ENCODE measurements around the gene RAB29.

RAB29 gene

GRCh38 chr1:205719762-205720161 is 55.5 kb downstream of the RAB29 start:
- Histone ChIP-seq H3K4me1 (ENCODE audit: insufficient read depth, poor library complexity, severe bottlenecking) (no peaks in the 10 kb centered on the region), H3K36me3 (ENCODE audit: low read depth) (peaks cover 100% of the 10 kb centered on the region), H3K27ac (ENCODE audit: poor library complexity, severe bottlenecking) (no peak overlapping the region), H3K27me3 (ENCODE audit: insufficient read depth, poor library complexity, severe bottlenecking) (no peaks in the 10 kb centered on the region), H3K9me3 (ENCODE audit: severe bottlenecking) (no peaks in the 10 kb centered on the region), H3K4me3 (ENCODE audit: severe bottlenecking) (no peak overlapping the region)
- TF ChIP-seq, protein P1, sequence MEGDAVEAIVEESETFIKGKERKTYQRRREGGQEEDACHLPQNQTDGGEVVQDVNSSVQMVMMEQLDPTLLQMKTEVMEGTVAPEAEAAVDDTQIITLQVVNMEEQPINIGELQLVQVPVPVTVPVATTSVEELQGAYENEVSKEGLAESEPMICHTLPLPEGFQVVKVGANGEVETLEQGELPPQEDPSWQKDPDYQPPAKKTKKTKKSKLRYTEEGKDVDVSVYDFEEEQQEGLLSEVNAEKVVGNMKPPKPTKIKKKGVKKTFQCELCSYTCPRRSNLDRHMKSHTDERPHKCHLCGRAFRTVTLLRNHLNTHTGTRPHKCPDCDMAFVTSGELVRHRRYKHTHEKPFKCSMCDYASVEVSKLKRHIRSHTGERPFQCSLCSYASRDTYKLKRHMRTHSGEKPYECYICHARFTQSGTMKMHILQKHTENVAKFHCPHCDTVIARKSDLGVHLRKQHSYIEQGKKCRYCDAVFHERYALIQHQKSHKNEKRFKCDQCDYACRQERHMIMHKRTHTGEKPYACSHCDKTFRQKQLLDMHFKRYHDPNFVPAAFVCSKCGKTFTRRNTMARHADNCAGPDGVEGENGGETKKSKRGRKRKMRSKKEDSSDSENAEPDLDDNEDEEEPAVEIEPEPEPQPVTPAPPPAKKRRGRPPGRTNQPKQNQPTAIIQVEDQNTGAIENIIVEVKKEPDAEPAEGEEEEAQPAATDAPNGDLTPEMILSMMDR (IDR thresholded peaks at IDR 0.05; ENCODE audit: poor library complexity, severe bottlenecking) = no peak
- DNase-seq (ENCODE audit: low spot score) (no peak), ATAC-seq (ENCODE audit: low read depth) (no peak)

DNA sequence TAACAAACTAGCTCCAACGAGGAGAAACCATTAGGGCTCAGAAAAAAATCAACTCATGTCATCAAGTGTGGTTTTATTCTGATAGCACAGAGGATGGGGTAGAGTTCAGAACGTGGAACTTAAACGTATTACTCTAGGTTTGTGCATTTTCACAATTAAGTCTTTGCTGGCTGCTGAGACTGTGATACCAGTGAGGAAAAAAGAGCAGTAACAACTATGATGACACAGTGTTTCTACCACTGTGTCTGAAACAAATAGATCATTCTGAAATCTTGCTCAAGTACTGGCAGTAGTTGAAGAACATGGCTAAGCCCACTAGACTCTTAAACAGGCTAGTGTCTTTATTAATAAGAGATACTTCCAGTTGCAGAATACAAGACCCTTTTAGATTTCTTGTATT is 56.3 kb downstream of the RAB29 start:
- Histone ChIP-seq H3K9me3 (ENCODE audit: severe bottlenecking) (no peaks in the 10 kb centered on the region), H3K27ac (ENCODE audit: poor library complexity, severe bottlenecking) (no peak overlapping the region), H3K27me3 (ENCODE audit: insufficient read depth, poor library complexity, severe bottlenecking) (no peaks in the 10 kb centered on the region), H3K4me3 (ENCODE audit: severe bottlenecking) (no peak overlapping the region), H3K4me1 (ENCODE audit: insufficient read depth, poor library complexity, severe bottlenecking) (no peaks in the 10 kb centered on the region), H3K36me3 (ENCODE audit: low read depth) (peaks cover 93% of the 10 kb centered on the region)
- no peak for DNase-seq (ENCODE audit: low spot score)
- no peak for ATAC-seq (ENCODE audit: low read depth)
- TF ChIP-seq, protein P1 (IDR thresholded peaks at IDR 0.05; ENCODE audit: poor library complexity, severe bottlenecking) = no peak

Measured in RWPE2 (cell line).